Rectal smooth muscle tissue (tissue), 1 donor: ENCODE data around the gene ZNF813.
"Not testable (repeated sequence)": the region's sequence is repeated elsewhere in the genome, so short reads cannot be mapped to it uniquely, and the experiment has no call there.

Source experiments
- H3K27ac ChIP-seq: one replicate; pipeline ENCODE4 v1.7.0; 2013; ENCODE audit warnings: low read depth, low read length, inconsistent platforms
- H3K27me3 ChIP-seq: one replicate; pipeline ENCODE4 v1.7.0; 2013; ENCODE audit warnings: low read length; ENCODE audit not compliant: control insufficient read depth, insufficient read depth
- H3K36me3 ChIP-seq: one replicate; pipeline ENCODE4 v1.7.0; 2013; ENCODE audit warnings: low read length; ENCODE audit not compliant: control insufficient read depth, insufficient read depth
- H3K4me1 ChIP-seq: one replicate; pipeline ENCODE4 v1.7.0; 2013; ENCODE audit warnings: low read length; ENCODE audit not compliant: control insufficient read depth, insufficient read depth
- H3K4me3 ChIP-seq: one replicate; pipeline ENCODE4 v1.7.0; 2013; ENCODE audit warnings: low read length
- H3K9ac ChIP-seq: one replicate; pipeline ENCODE4 v1.7.0; 2013; ENCODE audit warnings: low read length

ZNF813 gene

DNA sequence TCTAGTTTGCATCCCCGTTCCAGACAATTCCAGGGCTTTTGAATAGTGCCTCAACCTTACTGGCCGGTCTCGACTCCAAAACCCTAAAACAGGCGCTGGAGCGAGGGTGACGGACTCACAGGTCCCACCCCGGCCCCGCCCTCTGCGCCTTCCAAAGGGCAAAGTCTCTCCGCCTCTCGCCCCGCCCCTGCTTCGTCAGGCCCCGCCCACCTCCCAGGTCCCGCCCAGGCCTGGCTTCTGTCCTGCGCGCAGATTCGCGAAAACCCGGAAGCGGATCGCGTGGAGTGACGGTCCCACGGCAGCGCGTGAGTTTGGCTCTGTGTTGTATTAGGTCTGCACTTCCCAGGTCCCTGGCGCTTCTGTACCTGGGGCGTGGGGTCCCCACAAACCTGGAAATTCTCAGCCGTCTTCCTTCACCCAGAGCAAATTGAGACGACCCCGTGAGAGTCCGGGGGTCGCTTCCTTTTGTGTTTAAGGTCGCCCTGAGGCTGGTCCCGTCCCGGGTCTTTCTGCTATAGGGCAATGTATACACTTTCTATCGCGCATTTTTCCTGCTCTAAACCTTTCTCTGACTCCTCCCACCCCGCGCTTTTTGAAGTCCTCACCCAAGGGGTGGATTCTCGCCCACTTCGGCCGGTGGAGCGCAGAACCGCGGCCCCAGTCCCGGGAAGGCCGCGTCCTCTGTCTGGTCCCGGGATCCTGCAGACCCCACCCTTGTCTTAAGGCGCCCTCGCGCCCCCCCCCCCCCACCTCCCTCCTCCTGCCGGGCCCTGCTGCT is at the start of gene ZNF813:
Gene ZNF813, plus strand, starts transcription at position 249 of the 778 bp plus-strand sequence. CDS start 16,090 bp downstream, outside the sequence.
- peak within 1 kb of the TSS; percentile 86 for H3K4me3 ChIP-seq
- H3K9ac ChIP-seq: peak within 1 kb of the TSS; percentile 73
- no peaks in the 10 kb centered on the region for H3K4me1 ChIP-seq
- H3K27me3 ChIP-seq: no peaks in the 10 kb centered on the region
- H3K27ac ChIP-seq: no peak within 1 kb of the TSS
- no peaks in the 10 kb centered on the region for H3K36me3 ChIP-seq

DNA sequence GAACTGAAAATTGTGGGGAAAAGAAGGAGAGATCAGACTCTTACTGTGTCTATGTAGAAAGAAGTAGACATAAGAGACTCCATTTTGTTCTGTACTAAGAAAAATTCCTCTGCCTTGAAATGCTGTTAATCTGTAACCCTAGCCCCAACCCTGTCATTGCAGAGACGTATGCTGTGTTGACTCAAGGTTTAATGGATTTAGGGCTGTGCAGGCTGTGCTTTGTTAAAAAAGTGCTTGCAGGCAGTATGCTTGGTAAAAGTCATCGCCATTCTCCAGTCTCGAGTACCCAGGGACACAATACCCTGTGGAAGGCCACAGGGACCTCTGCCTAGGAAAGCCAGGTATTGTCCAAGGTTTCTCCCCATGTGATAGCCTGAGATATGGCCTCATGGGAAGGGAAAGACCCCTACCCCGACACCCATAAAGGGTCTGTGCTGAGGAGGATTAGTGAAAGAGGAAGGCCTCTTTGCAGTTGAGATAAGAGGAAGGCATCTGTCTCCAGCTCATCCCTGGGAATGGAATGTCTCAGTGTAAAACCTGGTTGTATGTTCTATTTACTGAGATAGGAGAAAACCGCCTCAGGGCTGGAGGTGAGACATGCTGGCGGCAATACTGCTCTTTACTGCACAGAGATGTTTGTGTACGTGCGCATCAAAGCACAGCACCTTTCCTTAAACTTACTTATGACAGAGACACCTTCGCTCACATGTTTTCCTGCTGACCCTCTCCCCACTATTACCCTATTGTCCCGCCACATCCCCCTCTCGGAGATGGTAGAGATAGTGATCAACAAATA is 46.8 kb upstream of the ZNF813 start:
- not testable (repeated sequence) for H3K27ac ChIP-seq, H3K36me3 ChIP-seq, H3K27me3 ChIP-seq, H3K4me3 ChIP-seq, H3K4me1 ChIP-seq, H3K9ac ChIP-seq

DNA sequence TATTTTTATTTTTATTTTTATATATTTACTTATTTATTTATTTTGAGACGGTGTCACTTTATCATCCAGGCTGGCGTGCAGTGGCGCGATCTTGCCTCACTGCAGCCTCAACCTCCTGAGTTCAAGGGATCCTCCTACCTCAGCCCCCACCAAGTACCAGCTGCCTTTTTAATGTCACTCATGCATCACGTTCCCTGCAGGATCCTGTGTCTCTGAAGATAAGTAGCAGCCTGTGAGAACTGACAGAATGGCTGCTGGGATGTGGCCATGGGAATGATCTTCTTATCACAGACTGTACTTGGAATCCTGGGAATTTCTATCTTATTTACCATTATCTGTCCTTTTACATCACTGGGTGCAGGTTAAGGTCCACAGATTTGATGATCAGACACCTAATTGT is 45.0 kb upstream of the ZNF813 start:
- H3K27ac ChIP-seq: no peak overlapping the region
- H3K9ac ChIP-seq: no peak overlapping the region
- no peak overlapping the region for H3K4me3 ChIP-seq

DNA sequence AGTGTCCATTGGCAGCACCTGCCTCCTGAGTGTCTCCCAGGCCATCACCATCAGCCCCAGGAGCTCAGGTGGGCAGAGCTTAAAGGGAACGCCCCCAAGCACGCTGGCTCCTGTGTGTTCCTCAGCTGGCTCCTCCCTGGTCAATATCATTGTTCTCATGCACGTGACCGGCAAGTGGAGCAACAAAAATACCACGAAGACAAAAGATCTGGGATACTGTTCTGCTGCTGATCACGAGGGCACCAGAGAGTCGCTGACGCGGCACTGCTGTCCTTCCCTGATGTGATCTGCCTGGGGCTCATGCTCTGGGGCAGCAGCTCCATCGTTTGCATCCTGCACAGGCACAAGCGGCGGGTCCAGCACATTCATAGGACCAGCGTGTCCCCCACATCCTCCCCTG is 44.5 kb upstream of the ZNF813 start:
- H3K4me1 ChIP-seq, H3K9ac ChIP-seq, H3K27ac ChIP-seq, H3K4me3 ChIP-seq, H3K36me3 ChIP-seq, H3K27me3 ChIP-seq: not testable (repeated sequence)

More for the DNA sequence above, 45.0 kb upstream of the ZNF813 start:
- Histone ChIP-seq H3K36me3 (no peaks in the 10 kb centered on the region), H3K4me1 (no peaks in the 10 kb centered on the region), H3K27me3 (no peaks in the 10 kb centered on the region)

DNA sequence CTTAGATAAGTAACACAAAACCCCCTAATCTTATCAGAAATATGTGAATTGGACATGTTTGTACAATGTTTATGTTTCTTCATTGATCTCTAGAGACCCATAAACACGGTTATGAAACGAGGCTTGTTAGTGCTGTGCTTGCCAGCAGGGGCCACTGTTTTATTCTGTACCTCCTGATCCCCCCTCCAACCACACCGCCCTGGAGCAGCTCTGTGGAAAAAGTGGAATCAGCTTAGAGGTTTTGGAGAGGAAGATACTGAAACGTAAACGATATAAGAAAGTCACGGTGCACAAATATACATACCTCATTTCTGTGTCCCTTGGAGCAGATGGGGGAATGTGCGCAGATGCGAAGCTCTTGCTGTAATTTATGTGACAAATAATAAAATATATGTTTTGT is 43.9 kb upstream of the ZNF813 start:
- H3K9ac ChIP-seq, H3K27ac ChIP-seq, H3K36me3 ChIP-seq, H3K4me3 ChIP-seq, H3K27me3 ChIP-seq, H3K4me1 ChIP-seq: not testable (repeated sequence)

DNA sequence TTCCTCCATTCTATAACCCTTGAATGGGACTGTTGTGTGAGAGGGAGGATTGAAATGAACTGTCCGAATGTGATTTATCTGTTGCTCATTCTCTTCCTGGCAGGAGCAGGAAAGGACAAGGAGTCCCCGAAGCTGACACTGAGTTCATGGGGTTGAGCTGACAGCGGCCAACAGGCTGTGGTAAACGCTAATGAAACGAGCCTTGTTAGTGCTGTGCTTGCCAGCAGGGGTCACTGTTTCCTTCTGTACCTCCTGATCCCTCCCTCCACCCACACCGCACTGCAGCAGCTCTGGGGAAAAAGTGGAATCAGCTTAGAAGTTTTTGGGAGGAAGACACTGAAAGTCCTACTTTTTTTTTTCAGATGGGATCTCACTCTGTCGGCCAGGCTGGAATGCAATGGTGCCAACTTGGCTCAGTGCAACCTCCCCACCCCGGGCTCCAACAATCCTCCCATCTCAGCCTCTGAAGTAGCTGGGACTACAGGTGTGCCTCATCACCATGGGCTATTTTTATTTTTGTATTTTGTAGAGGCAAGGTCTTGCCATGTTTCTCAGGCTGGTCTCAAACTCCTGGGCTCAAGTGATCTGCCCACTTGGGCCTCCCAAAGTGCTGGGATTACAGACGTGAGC is 42.5 kb upstream of the ZNF813 start:
- Histone ChIP-seq H3K9ac (no peak overlapping the region), H3K4me1 (no peaks in the 10 kb centered on the region), H3K27ac (no peak overlapping the region), H3K36me3 (no peaks in the 10 kb centered on the region), H3K4me3 (no peak overlapping the region), H3K27me3 (no peaks in the 10 kb centered on the region)

DNA sequence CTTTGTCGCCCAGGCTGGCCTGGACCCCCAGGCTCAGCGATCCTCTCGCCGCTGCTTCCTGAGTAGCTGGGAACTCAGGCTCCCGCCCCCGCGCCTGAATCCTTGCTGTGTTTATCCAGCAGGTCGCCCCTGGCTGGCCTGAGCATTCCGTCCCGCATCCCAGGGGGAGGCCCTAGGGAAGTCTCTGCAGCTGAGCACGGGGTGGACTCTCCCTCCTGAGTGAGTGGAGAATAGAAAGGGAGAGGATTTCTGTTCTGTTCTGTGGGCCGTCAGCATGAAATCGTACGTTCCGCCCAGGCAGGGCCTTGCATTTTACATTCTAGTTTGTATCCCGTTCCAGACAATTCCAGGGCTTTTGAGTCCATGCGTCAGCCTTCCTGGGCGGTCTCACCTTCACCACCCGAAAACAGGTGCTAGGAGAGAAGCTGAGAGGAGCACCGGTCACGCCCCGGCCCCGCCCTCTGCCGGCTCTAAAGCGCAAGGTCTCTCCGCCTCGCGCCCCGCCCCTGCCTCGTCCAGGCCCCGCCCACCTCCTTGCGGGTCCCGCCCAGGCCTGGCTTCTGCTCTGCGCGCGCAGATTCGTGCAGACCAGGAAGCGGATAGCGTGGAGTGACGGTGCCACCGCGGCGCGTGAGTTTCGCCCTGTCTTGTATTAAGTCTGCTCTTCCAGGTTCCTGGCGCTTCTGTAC is 36.0 kb upstream of the ZNF813 start, which contains the start of gene ZNF761:
Gene ZNF761, plus strand, starts transcription at position 586 of the 689 bp plus-strand sequence. CDS start 15,285 bp downstream, outside the sequence.
- Histone ChIP-seq H3K9ac (peak within 1 kb of the TSS; percentile 77), H3K4me3 (peak within 1 kb of the TSS; percentile 91), H3K36me3 (peaks cover 5% of the 10 kb centered on the region), H3K27me3 (no peaks in the 10 kb centered on the region), H3K4me1 (peaks cover 3% of the 10 kb centered on the region), H3K27ac (peak within 1 kb of the TSS; percentile 43)

DNA sequence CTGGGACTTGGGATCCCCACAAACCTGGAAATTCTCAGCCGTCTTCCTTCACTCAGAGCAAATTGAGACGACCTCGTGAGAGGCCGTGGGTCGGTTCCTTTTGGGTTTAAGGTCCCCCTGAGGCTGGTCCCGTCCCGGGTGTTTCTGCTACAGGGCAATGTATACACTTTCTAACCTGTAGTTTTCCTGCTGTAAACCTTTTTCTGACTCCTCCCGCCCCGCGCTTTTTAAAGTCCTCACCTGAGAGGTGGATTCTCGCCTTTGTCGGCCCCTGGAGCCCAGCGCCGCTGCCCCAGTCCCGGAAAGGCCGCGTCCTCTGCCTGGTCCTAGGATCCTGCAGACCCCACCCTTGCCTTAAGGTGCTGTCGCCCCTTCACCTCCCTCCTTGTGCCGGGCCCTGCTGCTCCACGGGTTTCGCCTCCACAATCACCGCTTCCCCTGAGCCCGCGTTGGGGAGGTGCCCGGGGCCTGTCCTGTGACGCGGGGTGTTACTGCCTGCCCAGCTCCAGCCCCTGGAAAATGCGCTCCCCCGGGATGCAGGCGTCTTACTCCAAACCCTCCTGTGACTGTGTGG is 35.4 kb upstream of the ZNF813 start:
- H3K4me1 ChIP-seq: peaks cover 3% of the 10 kb centered on the region
- peaks cover 5% of the 10 kb centered on the region for H3K36me3 ChIP-seq
- H3K9ac ChIP-seq: peak overlapping the region; percentile 77
- H3K27ac ChIP-seq: peak overlapping the region; percentile 43
- peak overlapping the region; percentile 91 for H3K4me3 ChIP-seq
- no peaks in the 10 kb centered on the region for H3K27me3 ChIP-seq

DNA sequence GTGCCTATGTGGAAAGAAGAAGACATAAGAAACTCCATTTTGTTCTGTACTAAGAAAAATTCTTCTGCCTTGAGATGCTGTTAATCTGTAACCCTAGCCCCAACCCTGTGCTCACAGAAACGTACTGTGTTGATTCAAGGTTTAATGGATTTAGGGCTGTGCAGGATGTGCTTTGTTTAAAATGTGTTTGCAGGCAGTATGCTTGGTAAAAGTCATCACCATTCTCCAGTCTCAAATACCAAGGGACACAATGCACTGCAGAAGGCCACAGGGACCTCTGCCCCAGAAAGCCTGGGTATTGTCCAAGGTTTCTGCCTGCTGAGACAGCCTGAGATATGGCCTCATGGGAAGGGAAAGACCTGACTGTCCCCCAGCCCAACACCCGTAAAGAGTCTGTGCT is 23.7 kb upstream of the ZNF813 start:
- H3K27ac ChIP-seq, H3K4me1 ChIP-seq, H3K9ac ChIP-seq, H3K27me3 ChIP-seq, H3K4me3 ChIP-seq: not testable (repeated sequence)
- peaks cover 13% of the 10 kb centered on the region for H3K36me3 ChIP-seq

DNA sequence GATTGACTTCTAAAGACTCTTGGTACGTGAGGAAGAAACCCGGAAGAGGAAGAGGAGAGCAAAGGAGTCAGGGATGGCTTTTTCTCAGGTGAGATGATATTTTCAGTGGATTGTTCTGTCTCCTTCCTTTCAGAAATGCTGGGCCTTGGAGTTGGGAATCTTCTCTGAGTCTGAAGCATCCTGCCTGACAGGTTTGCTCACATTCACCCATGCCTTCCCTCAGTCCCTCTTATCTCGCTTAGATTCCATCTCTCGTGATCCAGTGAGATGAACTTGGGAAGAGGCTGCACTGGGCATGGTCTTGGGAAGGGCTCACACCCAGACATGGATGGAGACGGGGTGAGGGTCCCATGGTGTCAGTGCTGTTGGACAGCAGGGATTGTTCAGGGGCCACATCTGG is 20.3 kb upstream of the ZNF813 start:
- H3K4me3 ChIP-seq, H3K9ac ChIP-seq, H3K36me3 ChIP-seq, H3K4me1 ChIP-seq, H3K27me3 ChIP-seq, H3K27ac ChIP-seq: not testable (repeated sequence)

DNA sequence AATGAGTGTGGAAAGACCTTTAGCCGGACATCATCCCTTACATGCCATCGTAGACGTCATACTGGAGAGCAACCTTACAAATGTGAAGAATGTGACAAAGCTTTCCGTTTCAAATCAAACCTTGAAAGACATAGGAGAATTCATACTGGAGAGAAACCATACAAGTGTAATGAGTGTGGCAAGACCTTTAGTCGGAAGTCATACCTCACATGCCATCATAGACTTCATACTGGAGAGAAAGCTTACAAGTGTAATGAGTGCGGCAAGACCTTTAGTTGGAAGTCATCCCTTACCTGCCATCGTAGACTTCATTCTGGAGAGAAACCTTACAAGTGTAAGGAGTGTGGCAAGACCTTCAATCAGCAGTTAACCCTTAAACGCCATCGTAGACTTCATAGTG is 11.7 kb upstream of the ZNF813 start:
- Histone ChIP-seq H3K4me1 (no peaks in the 10 kb centered on the region), H3K4me3 (no peak overlapping the region), H3K36me3 (peaks cover 20% of the 10 kb centered on the region), H3K27ac (no peak overlapping the region), H3K9ac (no peak overlapping the region), H3K27me3 (no peaks in the 10 kb centered on the region)
